Measurements from ENCODE around the gene ATP10A.
"Not testable (repeated sequence)": the region's sequence is repeated elsewhere in the genome, so short reads cannot be mapped to it uniquely, and the experiment has no call there.

ATP10A gene

GRCh38 chr15:25792128-25792527 lies 71.0 kb downstream of the ATP10A start:
- DNase-seq (ENCODE audit: low read depth): no peak

GRCh38 chr15:25790000-25790660 lies 73.0 kb downstream of the ATP10A start:
- DNase-seq (ENCODE audit: low read depth): peak; percentile 87

GRCh38 chr15:25789616-25789999 lies 73.5 kb downstream of the ATP10A start:
- no peak for DNase-seq (ENCODE audit: low read depth)

GRCh38 chr15:25789211-25789610 lies 73.9 kb downstream of the ATP10A start:
- peak; percentile 68 for DNase-seq (ENCODE audit: low read depth)

GRCh38 chr15:25787855-25788520 lies 75.1 kb downstream of the ATP10A start:
- DNase-seq (ENCODE audit: low read depth): no peak

GRCh38 chr15:25787381-25787780 lies 75.7 kb downstream of the ATP10A start:
- no peak for DNase-seq (ENCODE audit: low read depth)

GRCh38 chr15:25786040-25786439 lies 77.1 kb downstream of the ATP10A start:
- DNase-seq (ENCODE audit: low read depth): no peak

GRCh38 chr15:25785641-25786025 lies 77.5 kb downstream of the ATP10A start:
- DNase-seq (ENCODE audit: low read depth): no peak

GRCh38 chr15:25784876-25785640 lies 78.1 kb downstream of the ATP10A start:
- DNase-seq (ENCODE audit: low read depth): peak; percentile 94

GRCh38 chr15:25783607-25784540 lies 79.3 kb downstream of the ATP10A start:
- no peak for DNase-seq (ENCODE audit: low read depth)

- DNase-seq (ENCODE audit: low read depth): no peak
Observed at GRCh38 chr15:25783134-25783533, 80.0 kb downstream of the ATP10A start.

- DNase-seq (ENCODE audit: low read depth): no peak
Observed at GRCh38 chr15:25780479-25781255, 82.5 kb downstream of the ATP10A start.

- DNase-seq (ENCODE audit: low read depth): no peak
Observed at GRCh38 chr15:25778161-25778560, 85.0 kb downstream of the ATP10A start.

- DNase-seq (ENCODE audit: low read depth): no peak
Observed at GRCh38 chr15:25777037-25777436, 86.1 kb downstream of the ATP10A start.

GRCh38 chr15:25776071-25776746 lies 86.9 kb downstream of the ATP10A start:
- DNase-seq (ENCODE audit: low read depth): no peak

- peak; percentile 81 for DNase-seq (ENCODE audit: low read depth)
Observed at GRCh38 chr15:25775317-25775912, 87.7 kb downstream of the ATP10A start.

GRCh38 chr15:25774871-25775270 lies 88.3 kb downstream of the ATP10A start:
- no peak for DNase-seq (ENCODE audit: low read depth)

GRCh38 chr15:25773248-25773647 lies 89.9 kb downstream of the ATP10A start:
- no peak for DNase-seq (ENCODE audit: low read depth)

- no peak for DNase-seq (ENCODE audit: low read depth)
Observed at GRCh38 chr15:25772500-25772899, 90.6 kb downstream of the ATP10A start.

GRCh38 chr15:25771736-25772135 lies 91.4 kb downstream of the ATP10A start:
- not testable (repeated sequence) for DNase-seq (ENCODE audit: low read depth)
